SK-N-SH (cell line): ENCODE results near the gene SH3BGRL2. TPM values are rescaled to one million over a fixed set of nuclear protein-coding genes. Genes with fewer than 3 reads are reported as not detected.
A peak's percentile ranks its signal among the peaks of the same experiment; 100 is the strongest.

Source experiments
- CTCF ChIA-PET: fragments of 300-600, 350-600 bp; formaldehyde crosslinking; extraction: SDS; loops from one replicate; lab custom pipeline; 2021; lab: Yijun Ruan, JAX
- POLR2A ChIA-PET: fragments of 350-600 bp; sonication (Branson Sonifier 250); formaldehyde crosslinking; extraction: SDS; loops from one replicate; lab custom pipeline; 2020; ENCODE audit warnings: antibody characterized with exemption, inconsistent platforms; lab: Yijun Ruan, JAX
- DNase-seq: peaks from one replicate; pipeline ENCODE4 v3.0.0; 2012
- H2AFZ ChIP-seq: fragments of 200-600 bp; sonication (generic); 2 replicates; pipeline ENCODE4 v1.8.1; 2016; ENCODE audit warnings: antibody characterized with exemption, mild to moderate bottlenecking, low read depth
- H3F3A ChIP-seq: fragments of 200-600 bp; sonication (generic); replicated peaks from 2 replicates; pipeline ENCODE3; 2016; ENCODE audit warnings: antibody characterized with exemption, mild to moderate bottlenecking; ENCODE audit not compliant: insufficient read depth
- H3K27ac ChIP-seq, 2 experiments: fragments of 200-500 bp in 1 of 2; fragments of 200-600 bp in 1 of 2; sonication (Bioruptor generic) in 1 of 2; sonication (generic), shearing (Covaris generic) in 1 of 2; 2 replicates each; pipeline versions ENCODE4 v1.5.1 to v1.6.1; 2014 to 2016; ENCODE audit warnings: low read depth in 2 of 2, inconsistent platforms in 1 of 2, low read length in 1 of 2, mild to moderate bottlenecking in 1 of 2, mixed read lengths in 1 of 2
- H3K27me3 ChIP-seq: fragments of 200-600 bp; sonication (generic), shearing (Covaris generic); 2 replicates; pipeline ENCODE4 v1.6.1; 2016; ENCODE audit warnings: mixed run types; ENCODE audit not compliant: insufficient read depth
- H3K36me3 ChIP-seq, 2 experiments: fragments of 200-500 bp in 1 of 2; fragments of 200-600 bp in 1 of 2; sonication (Bioruptor generic) in 1 of 2; sonication (generic) in 1 of 2; replicated peaks in 1 of 2; 2 replicates each; pipeline versions ENCODE3 to v1.5.1; 2014 to 2016; ENCODE audit warnings: low read length in 1 of 2, mild to moderate bottlenecking in 1 of 2; ENCODE audit not compliant: insufficient read depth in 2 of 2, control insufficient read depth in 1 of 2
- H3K4me1 ChIP-seq, 2 experiments: fragments of 200-500 bp in 1 of 2; fragments of 200-600 bp in 1 of 2; sonication (Bioruptor generic) in 1 of 2; sonication (generic), shearing (Covaris generic) in 1 of 2; 2 replicates each; pipeline versions ENCODE4 v1.5.1 to v1.6.1; 2014 to 2016; ENCODE audit warnings: low read depth in 1 of 2, low read length in 1 of 2, mixed run types in 1 of 2; ENCODE audit not compliant: insufficient read depth in 2 of 2, control insufficient read depth in 1 of 2
- H3K4me2 ChIP-seq: fragments of 200-600 bp; sonication (generic), shearing (Covaris generic); 2 replicates; pipeline ENCODE4 v1.6.1; 2017; ENCODE audit warnings: mixed run types
- H3K4me3 ChIP-seq, 2 experiments: fragments of 200-500 bp in 1 of 2; fragments of 200-600 bp in 1 of 2; sonication (Bioruptor generic) in 1 of 2; sonication (generic), shearing (Covaris generic) in 1 of 2; 2 replicates each; pipeline versions ENCODE4 v1.5.1 to v1.8.1; 2014 to 2016; ENCODE audit warnings: low read depth in 2 of 2, inconsistent platforms in 1 of 2, low read length in 1 of 2, mild to moderate bottlenecking in 1 of 2, mixed read lengths in 1 of 2, moderate library complexity in 1 of 2
- H3K79me2 ChIP-seq: fragments of 200-600 bp; sonication (generic); 2 replicates; pipeline ENCODE4 v1.8.1; 2017; ENCODE audit warnings: mild to moderate bottlenecking; ENCODE audit not compliant: insufficient read depth
- H3K9ac ChIP-seq: fragments of 200-600 bp; sonication (generic); 2 replicates; pipeline ENCODE4 v1.6.1; 2017; ENCODE audit warnings: mixed run types
- H3K9me2 ChIP-seq: fragments of 200-600 bp; sonication (generic); 2 replicates; pipeline ENCODE4 v1.6.1; 2017; ENCODE audit warnings: mixed run types
- H3K9me3 ChIP-seq: fragments of 200-600 bp; sonication (generic); 2 replicates; pipeline ENCODE4 v1.6.1; 2017; ENCODE audit warnings: mixed run types, mild to moderate bottlenecking, moderate library complexity
- H4K20me1 ChIP-seq: fragments of 200-600 bp; sonication (generic); 2 replicates; pipeline ENCODE4 v1.6.1; 2017; ENCODE audit warnings: mild to moderate bottlenecking, mixed run types; ENCODE audit not compliant: insufficient read depth
- ELF1 ChIP-seq: IDR thresholded peaks from 2 replicates; pipeline ENCODE4 v1.4.0; 2012
- EP300 ChIP-seq, 2 experiments: IDR thresholded peaks; 2 replicates each; pipeline versions ENCODE4 v1.4.0 to v1.6.1; 2012; ENCODE audit warnings: borderline replicate concordance in 1 of 2, low read depth in 1 of 2, low read length in 1 of 2
- FOSL2 ChIP-seq: IDR thresholded peaks from 2 replicates; pipeline ENCODE4 v1.4.0; 2012; ENCODE audit warnings: low read depth, mild to moderate bottlenecking, moderate library complexity, borderline replicate concordance
- FOXJ3 ChIP-seq: sonication (generic); formaldehyde crosslinking; IDR thresholded peaks from 2 replicates; pipeline ENCODE4 v1.5.1; 2020; ENCODE audit warnings: mild to moderate bottlenecking, missing genetic modification reagents
- MEF2A ChIP-seq: IDR thresholded peaks from 2 replicates; pipeline ENCODE4 v1.4.0; 2012; ENCODE audit warnings: low read depth, borderline replicate concordance
- POLR2AphosphoS5 ChIP-seq: IDR thresholded peaks from 2 replicates; pipeline ENCODE4 v1.6.1; 2012; ENCODE audit warnings: low read depth, low read length
- RAD21 ChIP-seq: IDR thresholded peaks from 2 replicates; pipeline ENCODE4 v1.6.1; 2012; ENCODE audit warnings: mild to moderate bottlenecking, low read length
- RCOR1 ChIP-seq: fragments of 150-350 bp; IDR thresholded peaks from 2 replicates; pipeline ENCODE4 v1.6.1; 2017; ENCODE audit warnings: antibody characterized with exemption, low read length
- RXRA ChIP-seq: IDR thresholded peaks from 2 replicates; pipeline ENCODE4 v1.4.0; 2012; ENCODE audit warnings: low read depth, mild to moderate bottlenecking, borderline replicate concordance
- SIN3A ChIP-seq: IDR thresholded peaks from 2 replicates; pipeline ENCODE4 v1.6.1; 2012; ENCODE audit warnings: low read depth, mild to moderate bottlenecking, low read length, moderate library complexity, borderline replicate concordance
- SMC3 ChIP-seq: IDR thresholded peaks from 2 replicates; pipeline ENCODE4 v1.6.1; 2012; ENCODE audit warnings: low read depth, low read length, improper control_type of control experiment
- TAF1 ChIP-seq: IDR thresholded peaks from 2 replicates; pipeline ENCODE4 v1.6.1; 2012; ENCODE audit warnings: low read depth, mild to moderate bottlenecking, low read length, moderate library complexity, borderline replicate concordance
- TEAD4 ChIP-seq: IDR thresholded peaks from 2 replicates; pipeline ENCODE4 v1.4.0; 2012; ENCODE audit warnings: mild to moderate bottlenecking, borderline replicate concordance; ENCODE audit not compliant: insufficient read depth
- WGBS: methylation state at CpG from one replicate; pipeline ENCODE4 v1.1.6; 2017; ENCODE audit warnings: low lambda C conversion rate; 5-methylcytosine and 5-hydroxymethylcytosine counted together
- polyA plus RNA-seq, 3 experiments: library from polyadenylated mRNA; depleted of rRNA; stranded (reverse); fragments of >200 nt; gene quantifications; 2 replicates each; pipeline ENCODE4 v1.2.3, GENCODE V29; 2012
- TF ChIP-seq, protein P1 (sequence below): IDR thresholded peaks from 2 replicates; pipeline ENCODE4; 2012
- TF ChIP-seq, protein P2 (sequence below): fragments of 150-350 bp; IDR thresholded peaks from 2 replicates; pipeline ENCODE4 v1.6.1; 2016; ENCODE audit warnings: mild to moderate bottlenecking, low read depth, low read length
- TF ChIP-seq, protein P3 (sequence below): IDR thresholded peaks from 2 replicates; pipeline ENCODE4 v1.4.0; 2012; ENCODE audit warnings: low read depth, borderline replicate concordance
- TF ChIP-seq, protein P4 (sequence below): IDR thresholded peaks from 2 replicates; pipeline ENCODE4 v1.4.0; 2012; ENCODE audit warnings: low read depth
- TF ChIP-seq, protein P5 (sequence below): fragments of 200-600 bp; sonication (generic); IDR thresholded peaks from 2 replicates; pipeline ENCODE4 v1.6.1; 2017; ENCODE audit warnings: antibody characterized with exemption, mild to moderate bottlenecking, moderate library complexity
- TF ChIP-seq, protein P6 (sequence below): IDR thresholded peaks from 2 replicates; pipeline ENCODE4 v1.6.1; 2012; ENCODE audit warnings: mild to moderate bottlenecking, low read depth, low read length, moderate library complexity

Gene SH3BGRL2
- polyA plus RNA-seq, 1 of the 3 experiments (the other 2 are of a cell fraction): 1.4 TPM

DNA sequence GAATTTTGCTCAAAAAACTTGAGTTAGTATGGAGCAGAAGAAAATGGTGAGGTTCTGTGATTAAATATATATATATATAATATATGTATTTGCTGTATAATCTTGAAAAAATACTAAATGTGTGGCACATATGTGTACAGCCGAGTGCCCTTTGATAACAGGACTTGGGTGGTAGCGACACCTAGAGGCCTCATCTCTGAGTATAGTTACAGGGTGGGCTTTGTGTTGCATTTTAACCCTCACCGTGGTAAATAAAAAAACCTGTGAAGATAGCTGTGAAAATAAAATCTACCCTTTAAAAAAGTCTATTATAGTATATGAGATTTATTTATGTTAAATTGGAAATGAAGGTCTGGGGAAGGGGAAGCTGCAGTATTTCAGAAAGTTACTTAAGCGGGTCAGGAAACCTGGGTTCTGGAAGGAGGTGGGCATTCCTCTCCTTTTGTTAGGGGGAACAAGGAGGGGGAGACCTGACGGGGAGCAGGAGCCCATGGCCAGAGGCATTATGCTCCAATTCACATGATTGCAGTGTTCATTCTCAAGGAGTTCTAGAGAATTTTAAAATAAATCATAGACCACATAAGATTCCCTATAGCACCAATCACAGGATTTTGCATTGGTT lies 82.7 kb downstream of the SH3BGRL2 start:
- CTCF ChIA-PET: interaction anchor here (0.6 to 11.0 kb wide), 39 partner anchors 11 to 616 kb away, joined by 3 to 106 read pairs (median 5); partner anchors contain the start of gene LCA5
- no peak overlapping the region for H3K9ac ChIP-seq
- no peak overlapping the region; a peak in 1 of 4 replicates for H3K4me3 ChIP-seq
- no peaks in the 10 kb centered on the region for H4K20me1 ChIP-seq
- no peak overlapping the region for H3K27ac ChIP-seq
- no peaks in the 10 kb centered on the region for H3K27me3 ChIP-seq
- no peaks in the 10 kb centered on the region for H3F3A ChIP-seq
- H3K79me2 ChIP-seq: no peaks in the 10 kb centered on the region
- H2AFZ ChIP-seq: no peak overlapping the region
- no peaks in the 10 kb centered on the region for H3K36me3 ChIP-seq
- no peak overlapping the region for H3K4me2 ChIP-seq
- POLR2A ChIA-PET: interaction anchor here (0.7 kb wide), 1 partner anchor 636 kb away, joined by 3 read pairs; the partner anchor contains the start of gene PHIP
- H3K9me2 ChIP-seq: no peaks in the 10 kb centered on the region
- peak; percentile 53 for DNase-seq
- peaks cover 0 to 5% of the 10 kb centered on the region in 2 experiments; a peak in 1 of 4 replicates for H3K4me1 ChIP-seq
- WGBS: 23% methylated on average over 5 of the region's 5 CpGs
- peak; percentile 90 for TF ChIP-seq RAD21
- TF ChIP-seq POLR2AphosphoS5: no peak
- TF ChIP-seq, protein P1, sequence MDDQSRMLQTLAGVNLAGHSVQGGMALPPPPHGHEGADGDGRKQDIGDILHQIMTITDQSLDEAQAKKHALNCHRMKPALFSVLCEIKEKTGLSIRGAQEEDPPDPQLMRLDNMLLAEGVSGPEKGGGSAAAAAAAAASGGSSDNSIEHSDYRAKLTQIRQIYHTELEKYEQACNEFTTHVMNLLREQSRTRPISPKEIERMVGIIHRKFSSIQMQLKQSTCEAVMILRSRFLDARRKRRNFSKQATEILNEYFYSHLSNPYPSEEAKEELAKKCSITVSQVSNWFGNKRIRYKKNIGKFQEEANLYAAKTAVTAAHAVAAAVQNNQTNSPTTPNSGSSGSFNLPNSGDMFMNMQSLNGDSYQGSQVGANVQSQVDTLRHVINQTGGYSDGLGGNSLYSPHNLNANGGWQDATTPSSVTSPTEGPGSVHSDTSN: no peak
- TF ChIP-seq, protein P2, sequence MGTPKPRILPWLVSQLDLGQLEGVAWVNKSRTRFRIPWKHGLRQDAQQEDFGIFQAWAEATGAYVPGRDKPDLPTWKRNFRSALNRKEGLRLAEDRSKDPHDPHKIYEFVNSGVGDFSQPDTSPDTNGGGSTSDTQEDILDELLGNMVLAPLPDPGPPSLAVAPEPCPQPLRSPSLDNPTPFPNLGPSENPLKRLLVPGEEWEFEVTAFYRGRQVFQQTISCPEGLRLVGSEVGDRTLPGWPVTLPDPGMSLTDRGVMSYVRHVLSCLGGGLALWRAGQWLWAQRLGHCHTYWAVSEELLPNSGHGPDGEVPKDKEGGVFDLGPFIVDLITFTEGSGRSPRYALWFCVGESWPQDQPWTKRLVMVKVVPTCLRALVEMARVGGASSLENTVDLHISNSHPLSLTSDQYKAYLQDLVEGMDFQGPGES: no peak
- no peak for TF ChIP-seq SIN3A
- TF ChIP-seq RXRA: no peak
- TF ChIP-seq, protein P3, sequence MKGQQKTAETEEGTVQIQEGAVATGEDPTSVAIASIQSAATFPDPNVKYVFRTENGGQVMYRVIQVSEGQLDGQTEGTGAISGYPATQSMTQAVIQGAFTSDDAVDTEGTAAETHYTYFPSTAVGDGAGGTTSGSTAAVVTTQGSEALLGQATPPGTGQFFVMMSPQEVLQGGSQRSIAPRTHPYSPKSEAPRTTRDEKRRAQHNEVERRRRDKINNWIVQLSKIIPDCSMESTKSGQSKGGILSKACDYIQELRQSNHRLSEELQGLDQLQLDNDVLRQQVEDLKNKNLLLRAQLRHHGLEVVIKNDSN: no peak
- TF ChIP-seq, protein P4, sequence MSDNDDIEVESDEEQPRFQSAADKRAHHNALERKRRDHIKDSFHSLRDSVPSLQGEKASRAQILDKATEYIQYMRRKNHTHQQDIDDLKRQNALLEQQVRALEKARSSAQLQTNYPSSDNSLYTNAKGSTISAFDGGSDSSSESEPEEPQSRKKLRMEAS: no peak
- TF ChIP-seq RCOR1: no peak
- TF ChIP-seq EP300 (IDR thresholded peaks at IDR 0.05; ENCODE audit: borderline replicate concordance in 1 of 2, low read depth in 1 of 2, low read length in 1 of 2): no peak
- TF ChIP-seq ELF1: no peak
- no peak for TF ChIP-seq TEAD4
- TF ChIP-seq, protein P5, sequence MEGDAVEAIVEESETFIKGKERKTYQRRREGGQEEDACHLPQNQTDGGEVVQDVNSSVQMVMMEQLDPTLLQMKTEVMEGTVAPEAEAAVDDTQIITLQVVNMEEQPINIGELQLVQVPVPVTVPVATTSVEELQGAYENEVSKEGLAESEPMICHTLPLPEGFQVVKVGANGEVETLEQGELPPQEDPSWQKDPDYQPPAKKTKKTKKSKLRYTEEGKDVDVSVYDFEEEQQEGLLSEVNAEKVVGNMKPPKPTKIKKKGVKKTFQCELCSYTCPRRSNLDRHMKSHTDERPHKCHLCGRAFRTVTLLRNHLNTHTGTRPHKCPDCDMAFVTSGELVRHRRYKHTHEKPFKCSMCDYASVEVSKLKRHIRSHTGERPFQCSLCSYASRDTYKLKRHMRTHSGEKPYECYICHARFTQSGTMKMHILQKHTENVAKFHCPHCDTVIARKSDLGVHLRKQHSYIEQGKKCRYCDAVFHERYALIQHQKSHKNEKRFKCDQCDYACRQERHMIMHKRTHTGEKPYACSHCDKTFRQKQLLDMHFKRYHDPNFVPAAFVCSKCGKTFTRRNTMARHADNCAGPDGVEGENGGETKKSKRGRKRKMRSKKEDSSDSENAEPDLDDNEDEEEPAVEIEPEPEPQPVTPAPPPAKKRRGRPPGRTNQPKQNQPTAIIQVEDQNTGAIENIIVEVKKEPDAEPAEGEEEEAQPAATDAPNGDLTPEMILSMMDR: peak; percentile 78
- no peak for TF ChIP-seq TAF1
- TF ChIP-seq, protein P6, sequence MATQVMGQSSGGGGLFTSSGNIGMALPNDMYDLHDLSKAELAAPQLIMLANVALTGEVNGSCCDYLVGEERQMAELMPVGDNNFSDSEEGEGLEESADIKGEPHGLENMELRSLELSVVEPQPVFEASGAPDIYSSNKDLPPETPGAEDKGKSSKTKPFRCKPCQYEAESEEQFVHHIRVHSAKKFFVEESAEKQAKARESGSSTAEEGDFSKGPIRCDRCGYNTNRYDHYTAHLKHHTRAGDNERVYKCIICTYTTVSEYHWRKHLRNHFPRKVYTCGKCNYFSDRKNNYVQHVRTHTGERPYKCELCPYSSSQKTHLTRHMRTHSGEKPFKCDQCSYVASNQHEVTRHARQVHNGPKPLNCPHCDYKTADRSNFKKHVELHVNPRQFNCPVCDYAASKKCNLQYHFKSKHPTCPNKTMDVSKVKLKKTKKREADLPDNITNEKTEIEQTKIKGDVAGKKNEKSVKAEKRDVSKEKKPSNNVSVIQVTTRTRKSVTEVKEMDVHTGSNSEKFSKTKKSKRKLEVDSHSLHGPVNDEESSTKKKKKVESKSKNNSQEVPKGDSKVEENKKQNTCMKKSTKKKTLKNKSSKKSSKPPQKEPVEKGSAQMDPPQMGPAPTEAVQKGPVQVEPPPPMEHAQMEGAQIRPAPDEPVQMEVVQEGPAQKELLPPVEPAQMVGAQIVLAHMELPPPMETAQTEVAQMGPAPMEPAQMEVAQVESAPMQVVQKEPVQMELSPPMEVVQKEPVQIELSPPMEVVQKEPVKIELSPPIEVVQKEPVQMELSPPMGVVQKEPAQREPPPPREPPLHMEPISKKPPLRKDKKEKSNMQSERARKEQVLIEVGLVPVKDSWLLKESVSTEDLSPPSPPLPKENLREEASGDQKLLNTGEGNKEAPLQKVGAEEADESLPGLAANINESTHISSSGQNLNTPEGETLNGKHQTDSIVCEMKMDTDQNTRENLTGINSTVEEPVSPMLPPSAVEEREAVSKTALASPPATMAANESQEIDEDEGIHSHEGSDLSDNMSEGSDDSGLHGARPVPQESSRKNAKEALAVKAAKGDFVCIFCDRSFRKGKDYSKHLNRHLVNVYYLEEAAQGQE: no peak
- TF ChIP-seq MEF2A: no peak
- no peak for TF ChIP-seq FOXJ3 (CRISPR knock-in tag)
- no peak for TF ChIP-seq FOSL2
- peak; percentile 64 for TF ChIP-seq SMC3
- TF ChIP-seq, all 33 proteins: peak for 3
- no peaks in the 10 kb centered on the region for H3K9me3 ChIP-seq
